Kasumi-1 (cell line): ENCODE measurements around the gene NUAK2.
"Not testable (repeated sequence)": the region's sequence is repeated elsewhere in the genome, so short reads cannot be mapped to it uniquely, and the experiment has no call there.

Experiments
- DNase-seq, 2 experiments: peaks; one replicate each; lab custom pipeline; 2025; lab: John Stamatoyannopoulos, UW

Gene NUAK2

DNA sequence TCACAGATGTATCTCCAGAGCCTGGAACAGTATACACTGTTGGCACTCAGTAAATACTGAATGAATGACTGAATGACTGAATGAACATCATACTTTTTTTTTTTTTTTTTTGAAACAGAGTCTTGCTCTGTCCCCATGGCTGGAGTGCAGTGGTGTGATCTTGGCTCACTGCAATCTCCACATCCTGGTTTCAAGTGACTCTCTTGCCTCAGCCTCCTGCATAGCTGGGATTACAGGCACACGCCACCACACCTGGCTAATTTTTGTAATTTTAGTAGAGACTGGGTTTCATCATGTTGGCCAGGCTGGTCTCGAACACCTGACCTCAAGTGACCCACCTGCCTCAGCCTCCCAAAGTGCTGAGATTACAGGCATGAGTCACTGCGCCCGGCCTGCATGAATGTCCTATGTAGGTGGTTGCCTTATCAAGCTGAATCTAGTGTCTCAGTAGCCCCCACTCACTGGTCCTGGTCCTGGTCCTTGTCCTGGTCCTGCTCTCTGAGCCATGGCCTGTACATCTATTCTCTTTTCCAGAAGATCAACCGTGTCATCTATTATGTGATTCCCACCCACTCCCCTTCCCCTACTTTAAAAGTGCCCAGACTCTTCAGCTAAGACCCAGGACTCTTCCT, 23.9 kb downstream of the NUAK2 start:
- not testable (repeated sequence) for DNase-seq

DNA sequence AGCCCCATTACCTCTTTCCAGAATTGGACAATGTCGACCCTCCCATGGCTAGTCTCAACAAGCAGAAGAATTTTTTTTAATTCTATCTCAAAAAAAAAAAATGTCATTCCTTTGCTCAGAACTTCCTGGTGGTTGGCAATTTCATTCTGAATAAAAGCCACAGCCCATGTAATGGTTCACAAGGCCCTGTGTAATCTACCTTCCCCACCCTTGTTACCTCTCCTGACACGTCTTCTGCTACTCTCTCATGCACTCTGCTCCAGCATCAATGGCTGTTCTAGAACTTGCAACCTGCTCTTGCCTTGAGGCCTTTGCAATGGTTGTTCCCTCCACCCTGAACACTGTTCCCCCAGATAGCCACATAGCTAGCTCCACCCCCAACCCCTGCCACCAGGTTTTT, 25.4 kb downstream of the NUAK2 start:
- DNase-seq = no peak

DNA sequence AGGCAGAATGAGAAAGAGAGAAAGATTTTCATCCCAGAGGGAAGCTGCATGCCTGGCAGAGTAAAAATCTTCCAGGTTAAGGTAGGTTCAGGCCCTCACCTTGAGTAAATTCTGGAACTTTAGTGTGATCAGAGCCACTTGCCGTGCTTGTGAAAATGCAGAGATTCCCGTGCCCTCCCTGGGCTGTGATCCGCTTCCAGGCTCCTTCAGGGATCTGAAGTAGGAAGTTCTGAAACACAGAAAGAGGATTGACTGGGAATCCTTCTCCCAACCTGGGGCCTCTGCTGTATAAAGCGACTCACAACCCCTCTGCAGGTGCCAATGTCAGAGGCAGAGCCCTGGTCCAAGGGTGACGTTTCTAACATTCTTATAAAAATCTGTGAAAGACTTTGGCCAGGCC, 26.6 kb downstream of the NUAK2 start:
- no peak for DNase-seq

DNA sequence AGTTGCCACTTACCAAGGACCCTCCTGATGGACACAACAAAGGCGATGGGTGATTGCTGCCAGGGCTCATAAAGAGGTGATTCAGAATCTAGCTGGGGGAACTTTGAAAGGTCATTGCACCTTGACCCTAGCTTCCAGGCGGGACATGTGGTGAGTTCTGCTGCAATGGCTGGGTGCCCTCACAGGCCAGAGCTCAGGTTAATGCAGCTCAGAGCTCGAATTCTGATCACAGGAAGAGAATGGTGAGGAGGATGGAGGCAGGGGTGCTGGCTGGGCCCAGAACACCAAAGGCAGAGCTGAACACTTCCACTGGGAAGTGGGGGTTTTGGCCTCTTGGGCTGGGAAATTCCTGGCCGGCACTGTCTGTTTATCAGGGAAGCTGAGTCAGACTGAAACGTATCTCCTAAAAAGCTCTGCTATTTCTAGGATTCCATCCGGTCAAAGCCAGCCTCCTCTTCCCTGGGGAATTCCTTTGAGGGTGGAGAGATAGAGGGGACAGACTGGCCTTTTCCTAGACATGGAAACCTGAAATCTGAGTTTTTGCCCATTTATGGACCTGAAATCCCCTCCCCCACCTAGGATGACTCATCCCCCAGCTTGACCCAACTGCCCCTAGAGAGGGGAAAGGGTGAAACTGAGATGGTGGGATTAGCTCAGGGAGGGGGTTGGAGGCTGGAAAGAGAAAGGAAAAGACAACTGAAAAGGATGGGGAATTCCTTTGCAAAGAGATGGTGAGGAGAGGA, 27.2 kb downstream of the NUAK2 start:
- DNase-seq = no peak

DNA sequence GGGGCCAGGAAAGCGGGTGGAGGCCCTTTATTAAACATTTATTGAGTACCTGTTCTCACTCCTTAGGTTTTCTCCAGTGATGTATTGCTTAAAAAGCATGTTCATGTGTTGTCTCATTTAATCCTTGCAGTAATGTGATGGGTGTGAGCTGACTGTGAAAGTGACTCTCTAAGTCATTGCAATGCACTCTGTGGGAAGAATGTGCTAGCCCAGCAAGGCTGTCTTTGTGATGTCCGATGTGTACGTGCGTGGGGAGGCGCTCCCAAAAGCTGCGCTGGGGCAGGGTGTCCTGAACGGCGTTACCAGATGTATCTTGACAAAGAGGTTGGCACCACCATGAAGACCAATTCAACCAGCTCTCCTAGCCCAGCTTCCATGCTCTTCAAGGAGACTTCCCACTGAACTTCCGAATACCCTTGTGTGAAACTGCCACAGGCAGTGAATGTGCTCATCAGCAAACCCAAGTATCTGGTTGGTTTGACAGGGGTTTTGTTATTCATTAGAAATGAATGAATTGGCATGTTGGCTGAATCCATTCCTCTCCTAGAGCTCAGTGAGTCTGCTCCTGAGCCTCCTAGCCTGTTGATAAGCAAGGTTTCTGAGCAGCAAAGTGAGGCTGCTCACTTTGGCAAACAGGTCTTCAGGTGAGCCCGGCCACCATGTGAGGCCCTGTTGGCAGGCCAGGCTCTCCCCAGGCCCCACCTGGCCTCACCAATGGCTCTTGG, 28.0 kb downstream of the NUAK2 start:
- no peak for DNase-seq

DNA sequence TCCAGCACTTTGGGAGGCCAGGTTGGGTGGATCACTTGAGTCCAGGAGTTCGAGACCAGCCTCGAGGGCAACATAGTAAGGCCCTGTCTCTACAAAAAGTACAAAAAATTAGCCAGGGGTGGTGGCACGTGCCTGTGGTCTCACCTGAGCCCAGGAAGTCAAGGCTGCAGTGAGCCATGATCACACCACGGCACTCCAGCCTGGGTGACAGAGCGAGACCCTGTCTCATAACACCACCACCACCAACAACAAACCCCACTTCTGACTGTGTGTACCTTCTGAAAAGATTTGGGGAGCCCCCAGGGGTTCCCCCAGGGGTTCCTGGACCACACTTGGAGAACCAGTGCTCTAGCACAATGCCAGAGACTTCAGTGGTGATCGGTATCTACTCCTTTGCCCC, 29.9 kb downstream of the NUAK2 start:
- no peak for DNase-seq

DNA sequence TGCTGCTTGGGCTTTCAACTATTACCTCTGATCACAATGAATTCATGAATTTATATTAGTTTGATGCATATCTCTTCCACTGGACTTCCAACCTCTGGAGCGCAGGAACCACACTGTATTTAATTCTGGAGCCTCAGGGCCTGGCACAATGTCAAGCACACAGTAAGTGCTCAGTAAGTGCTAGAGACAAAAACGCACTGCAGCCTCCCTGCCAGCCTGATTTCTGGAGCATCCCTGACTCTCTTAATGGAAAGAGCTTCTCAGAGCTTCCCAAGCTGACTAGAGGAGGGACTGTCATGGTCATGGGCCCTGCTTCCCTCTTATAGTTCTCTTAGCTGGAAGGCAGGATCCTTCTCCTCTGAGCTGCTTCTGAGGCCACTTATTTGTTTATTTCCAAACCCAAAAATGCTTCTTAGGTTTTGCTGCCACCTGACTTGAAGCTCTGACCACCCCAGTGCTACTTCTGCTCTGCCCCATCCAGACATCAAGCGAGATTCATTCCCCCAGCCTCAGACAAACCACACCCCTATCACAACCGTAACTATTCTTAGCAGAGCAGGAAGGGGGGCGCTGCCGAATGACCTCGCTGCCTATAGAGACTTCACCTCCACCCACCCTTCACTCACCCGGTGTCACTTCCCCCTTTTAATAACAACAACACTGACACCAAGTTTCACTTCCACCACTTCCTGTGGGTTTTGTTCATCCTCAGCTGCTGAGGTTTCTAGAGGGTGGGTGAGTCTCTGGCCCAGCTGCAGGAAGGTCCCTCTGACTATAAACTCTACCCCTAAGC, 33.6 kb downstream of the NUAK2 start:
- DNase-seq = peak; percentile 96 to 97

DNA sequence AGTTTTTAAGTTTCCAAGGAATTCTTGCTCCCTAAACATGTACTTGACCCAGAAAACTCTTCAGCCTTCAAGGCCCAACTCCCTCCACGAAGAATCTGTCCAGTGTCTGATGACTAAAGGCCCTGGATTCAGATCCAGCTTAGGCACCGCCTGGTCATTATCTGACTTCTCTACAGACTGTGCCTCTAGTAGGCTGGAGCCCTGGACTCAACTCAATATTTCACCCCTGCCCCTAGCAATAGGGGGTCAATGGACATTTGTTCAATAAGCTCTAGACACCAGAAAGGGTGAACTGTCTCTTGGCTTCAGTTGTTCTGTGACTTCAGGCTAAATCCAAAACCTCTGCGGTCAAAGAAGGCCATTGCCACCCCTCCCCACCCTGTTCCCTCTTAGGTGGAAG, 34.5 kb downstream of the NUAK2 start:
- no peak for DNase-seq

DNA sequence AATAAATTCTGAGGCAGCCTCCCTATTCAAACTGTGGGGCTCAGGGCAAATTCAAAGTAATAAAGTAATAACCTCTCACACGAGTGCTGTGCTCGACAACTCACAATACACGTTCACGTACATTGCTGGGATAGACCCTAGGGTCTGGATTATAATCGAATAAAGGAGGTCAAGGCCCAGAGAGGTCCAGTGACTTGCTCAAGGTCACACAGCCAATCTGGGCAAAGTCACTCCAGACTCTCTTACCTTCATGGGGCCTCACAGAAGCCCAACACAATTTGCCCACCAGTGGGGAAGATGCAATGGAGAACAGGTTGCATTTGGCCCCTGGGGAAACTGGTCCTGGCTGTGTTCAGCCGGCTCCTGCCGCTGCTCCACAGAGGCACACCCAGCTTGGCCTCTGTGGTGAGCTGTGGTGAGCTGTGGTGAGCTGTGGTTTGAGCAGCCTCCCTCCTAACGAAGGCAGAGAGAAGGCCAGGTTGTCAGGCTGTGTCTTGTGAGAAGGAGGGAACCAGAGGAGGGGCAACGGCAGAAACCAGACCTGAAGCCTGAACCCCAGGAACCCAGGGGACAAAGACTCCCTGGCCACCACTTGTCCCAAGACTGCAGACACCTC, 35.1 kb downstream of the NUAK2 start:
- DNase-seq = no peak

DNA sequence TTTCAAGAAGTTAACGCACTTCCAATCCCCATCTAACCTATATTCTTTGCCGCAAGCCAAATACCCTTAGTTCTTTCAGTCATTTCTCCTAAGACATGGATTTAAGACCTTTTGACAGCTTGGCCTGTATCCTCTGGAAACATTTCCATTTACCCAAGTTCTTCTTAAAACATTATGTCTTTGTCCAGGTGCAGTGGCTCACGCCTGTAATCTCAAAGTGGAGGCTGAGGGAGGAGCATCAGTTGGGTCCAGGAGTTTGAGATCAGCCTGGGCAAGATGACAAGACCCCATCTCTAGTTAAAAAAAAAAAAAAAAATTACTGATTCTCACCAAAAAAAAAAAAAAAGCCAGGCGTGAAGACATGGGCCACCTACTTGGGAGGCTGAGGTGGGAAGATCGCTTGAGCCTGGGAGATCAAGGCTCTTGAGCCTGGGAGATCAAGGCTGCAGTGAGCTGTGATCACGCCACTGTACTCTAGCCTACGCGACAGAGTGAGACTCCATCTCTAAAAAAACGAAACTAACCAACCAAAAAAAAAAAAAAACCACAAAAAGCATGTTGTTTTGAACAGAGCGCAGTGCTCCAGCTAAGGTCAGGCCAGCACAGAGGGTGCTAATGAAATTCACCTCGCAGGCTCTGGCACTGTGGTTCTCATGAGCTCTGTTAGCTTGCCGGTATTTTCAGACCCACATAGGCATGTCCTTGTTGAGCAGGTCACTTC, 36.0 kb downstream of the NUAK2 start:
- DNase-seq = no peak

DNA sequence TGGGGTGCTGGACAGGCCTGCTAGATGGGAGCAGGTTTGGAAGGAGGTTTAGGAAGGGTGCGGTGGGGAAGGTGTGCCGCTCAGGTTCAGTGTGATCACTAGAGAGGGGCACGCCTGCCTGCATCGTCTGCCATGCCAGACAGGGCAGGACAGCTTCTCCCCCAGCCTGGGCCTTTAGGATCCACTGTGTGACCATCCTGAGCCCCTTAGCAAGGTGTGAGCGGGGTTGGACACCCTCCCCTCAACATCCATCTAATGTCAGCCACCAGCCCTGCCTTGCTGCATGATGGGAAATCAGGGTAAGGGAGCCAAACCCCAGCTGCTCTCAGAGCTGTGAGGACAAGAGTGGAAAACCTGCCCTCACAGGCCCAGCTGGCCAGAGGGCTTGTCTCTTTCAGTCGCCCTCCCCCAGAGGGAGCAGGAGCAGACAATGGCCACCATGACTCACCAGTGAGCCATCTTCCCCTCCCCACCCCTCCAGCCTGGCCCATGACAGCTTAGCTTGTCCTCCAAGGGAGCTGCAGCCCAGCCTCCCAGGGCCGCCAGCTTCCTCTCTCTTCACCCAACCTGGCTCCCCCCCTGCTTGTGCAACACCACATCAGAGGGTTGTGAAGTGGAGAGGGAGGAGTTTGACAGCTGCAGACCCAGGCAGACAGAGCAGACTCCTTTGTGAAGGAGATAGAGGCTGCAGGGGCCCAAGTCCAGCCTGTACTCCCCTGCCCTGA, 37.0 kb downstream of the NUAK2 start:
- DNase-seq = peak; percentile 94 to 95

DNA sequence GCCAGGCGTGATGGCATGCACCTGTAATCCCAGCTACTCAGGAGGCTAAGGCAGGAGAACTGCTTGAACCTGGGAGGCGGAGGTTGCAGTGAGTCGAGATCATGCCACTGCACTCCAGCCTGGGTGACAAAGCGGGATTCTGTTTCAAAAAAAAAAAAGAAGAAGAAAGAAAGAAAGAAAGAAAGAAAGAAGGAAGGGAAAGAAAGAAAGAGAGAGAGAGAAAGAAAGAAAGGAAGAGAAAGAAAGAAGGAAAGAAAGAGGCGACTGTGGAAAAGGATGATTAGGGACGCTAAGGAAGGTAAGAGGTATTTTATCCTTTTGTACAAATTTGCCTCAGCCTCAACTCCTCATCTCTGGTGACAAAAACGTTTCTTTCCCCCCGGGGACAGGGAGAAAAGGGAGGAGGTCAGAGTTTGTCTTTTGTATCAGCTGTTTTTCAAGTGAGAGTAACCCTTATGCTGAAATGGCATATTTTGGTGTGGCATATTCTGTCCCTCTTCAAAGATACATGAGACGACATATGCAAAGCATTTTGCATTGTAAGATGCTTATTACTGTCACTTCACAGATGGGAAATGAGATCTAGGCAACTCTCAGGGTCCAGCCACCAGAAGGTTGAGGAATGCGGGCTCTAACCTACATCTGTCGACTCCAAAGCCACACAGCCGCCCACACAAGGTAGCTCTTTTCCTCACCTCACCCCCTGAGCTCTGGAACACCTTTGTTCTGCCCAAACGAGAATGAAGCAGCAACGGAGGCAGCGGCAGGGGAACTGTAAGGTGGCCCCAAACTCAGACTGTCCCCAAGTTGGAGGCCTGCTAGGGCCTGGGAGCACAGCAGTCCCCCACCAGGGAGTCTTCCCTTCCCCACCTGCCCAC, 38.0 kb downstream of the NUAK2 start:
- DNase-seq = no peak

DNA sequence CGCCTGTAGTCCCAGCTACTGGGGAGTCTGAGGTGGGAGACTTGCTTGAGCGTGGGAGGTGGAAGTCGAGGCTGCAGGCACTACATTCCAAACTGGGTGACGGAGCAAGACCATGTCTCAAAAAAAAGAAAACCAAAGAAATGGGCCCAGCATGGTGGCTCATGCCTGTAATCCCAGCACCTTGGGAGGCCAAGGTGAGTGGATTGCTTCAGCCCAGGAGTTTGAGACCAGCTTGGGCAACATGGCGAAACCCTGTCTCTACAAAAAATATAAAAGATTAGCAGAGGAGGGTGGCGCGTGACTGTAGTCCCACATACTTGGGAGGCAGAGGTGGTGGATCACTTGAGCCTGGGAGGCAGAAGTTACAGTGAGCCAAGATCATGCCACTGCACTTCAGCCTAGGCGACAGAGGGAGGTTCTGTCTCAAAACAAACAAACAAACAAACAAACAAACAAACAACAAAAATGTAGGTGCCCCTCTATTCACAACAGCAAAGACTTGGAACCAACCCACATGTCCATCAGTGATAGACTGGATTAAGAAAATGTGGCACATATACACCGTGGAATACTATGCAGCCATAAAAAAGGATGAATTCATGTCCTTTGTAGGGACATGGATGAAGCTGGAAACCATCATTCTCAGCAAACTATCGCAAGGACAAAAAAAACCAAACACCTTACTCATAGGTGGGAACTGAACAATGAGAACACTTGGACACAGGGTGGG, 40.7 kb downstream of the NUAK2 start:
- DNase-seq = not testable (repeated sequence)

DNA sequence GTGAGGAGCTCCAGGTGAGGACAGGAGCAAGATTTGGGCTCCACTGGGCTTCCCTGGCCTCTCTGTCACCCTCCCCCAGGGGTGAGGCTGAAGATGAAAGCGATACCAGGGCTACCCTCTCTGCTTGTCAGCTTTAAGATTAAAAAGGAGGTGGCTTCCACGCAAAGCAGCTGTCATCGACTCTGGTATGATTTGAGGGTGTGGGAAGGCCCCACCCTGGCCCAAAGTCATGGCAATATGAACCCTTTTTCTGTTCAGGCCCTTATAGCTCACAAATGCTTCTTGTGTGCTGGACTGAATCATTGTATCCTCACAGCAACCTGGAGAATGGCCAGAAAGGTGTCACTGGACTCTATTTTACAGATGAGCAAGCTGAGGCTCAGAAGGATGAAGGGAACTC, 41.6 kb downstream of the NUAK2 start:
- no peak for DNase-seq

DNA sequence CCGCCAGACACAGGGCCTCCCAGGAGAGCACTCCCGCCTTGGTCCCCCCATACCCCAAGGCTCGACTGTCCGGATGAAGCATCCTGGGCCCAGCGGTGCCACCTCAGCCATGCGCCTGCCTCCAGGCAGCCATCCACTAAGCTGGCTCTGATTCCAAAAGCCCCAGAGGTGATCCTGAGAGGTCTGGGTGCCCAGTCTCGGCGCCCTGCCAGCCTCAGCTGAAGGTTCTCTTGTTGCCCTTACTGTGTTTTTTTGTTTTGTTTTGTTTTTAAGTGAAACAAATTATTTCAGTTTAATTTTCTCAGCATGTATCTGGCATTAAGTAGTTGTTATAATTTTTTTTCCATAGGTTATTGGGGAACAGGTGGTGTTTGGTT, 44.9 kb downstream of the NUAK2 start:
- no peak for DNase-seq

DNA sequence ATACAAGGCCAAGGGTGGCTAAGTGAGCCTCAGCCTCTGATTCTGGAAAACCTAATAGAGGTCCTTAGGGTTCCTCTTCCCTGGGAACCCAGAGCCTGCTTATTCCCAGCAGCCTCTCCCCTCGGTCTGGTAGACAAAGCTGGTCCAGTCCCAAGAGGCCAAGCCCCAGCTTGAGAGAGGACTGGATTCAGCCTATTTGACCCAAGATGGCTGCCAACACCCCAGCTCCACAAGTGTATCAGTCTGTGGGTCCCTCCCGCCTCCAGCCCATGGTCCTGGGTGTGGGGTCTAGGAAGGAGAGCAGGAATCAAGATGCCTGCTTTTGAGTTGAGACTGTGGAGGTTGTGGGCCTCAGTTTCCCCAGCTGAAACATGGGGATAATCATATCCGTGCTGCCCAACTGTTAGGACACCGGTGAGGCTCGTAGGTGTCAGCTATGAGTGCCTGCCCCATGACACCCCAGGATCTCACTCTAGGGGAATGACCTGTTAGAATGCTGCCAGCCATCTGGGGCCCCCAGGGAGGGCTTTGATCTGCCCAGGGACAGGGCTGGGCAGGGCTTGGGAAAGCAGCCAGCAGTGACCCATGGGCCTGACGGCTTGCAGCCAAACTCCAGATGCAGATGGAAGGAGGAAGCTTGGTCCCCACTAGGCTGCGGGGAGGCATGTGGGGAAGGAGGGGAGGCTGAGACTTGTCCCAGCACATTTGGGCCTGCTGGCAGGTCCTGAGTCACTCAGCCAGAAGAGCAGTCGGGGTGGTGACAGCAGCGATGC, 45.4 kb downstream of the NUAK2 start:
- no peak for DNase-seq

DNA sequence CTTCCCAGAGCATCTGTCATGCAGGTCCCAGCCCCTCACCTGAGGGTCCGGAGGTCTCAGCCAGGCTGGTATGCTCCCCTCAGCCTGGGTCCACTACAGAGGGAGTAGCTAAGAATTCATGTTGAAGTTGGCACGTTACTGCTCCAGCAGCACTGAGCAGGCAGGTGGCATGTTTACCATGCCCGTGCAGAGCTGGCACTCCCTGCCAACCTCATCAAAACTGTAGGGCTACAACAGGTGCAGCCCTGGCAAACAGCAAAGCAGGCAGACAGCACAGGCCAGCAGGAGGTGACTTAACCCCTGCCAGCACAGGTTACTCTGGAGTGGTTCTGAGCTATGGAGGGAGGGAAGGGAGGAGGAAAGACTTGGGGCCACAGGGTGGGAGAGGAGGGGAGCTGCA, 46.4 kb downstream of the NUAK2 start:
- no peak for DNase-seq

DNA sequence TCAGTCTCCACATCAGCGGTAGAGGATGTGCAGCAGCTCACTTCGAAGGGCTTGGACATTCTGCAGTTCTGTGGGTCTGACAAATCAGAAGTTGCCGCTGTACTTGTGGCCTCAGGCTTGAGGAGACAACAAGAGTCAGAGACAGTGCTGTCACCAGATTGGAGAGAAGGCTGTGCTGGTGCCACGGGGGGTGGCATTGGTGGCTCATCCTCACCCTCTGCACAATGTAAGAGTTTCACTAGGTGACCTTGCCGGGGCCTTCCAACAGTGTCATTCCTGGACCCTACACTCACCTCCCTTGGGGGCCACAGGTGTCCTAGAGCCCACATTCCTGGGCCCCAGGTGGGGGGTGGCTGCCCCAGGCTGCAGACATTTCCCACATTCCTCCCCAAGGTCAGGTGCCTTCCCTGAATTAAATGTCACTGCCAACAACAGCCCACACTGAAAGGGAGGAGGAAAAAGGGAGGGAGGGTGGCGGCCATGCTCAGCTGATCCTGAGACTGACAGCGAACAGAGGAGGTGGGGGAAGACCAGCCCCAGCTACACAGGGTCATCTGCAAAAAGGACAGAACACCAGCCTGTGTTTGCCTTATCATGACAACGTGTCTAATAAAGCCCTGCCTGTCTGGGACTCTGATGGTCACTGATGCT, 47.4 kb downstream of the NUAK2 start:
- DNase-seq = no peak
